Measurements from ENCODE around the gene CHD9.

Gene CHD9

DNA sequence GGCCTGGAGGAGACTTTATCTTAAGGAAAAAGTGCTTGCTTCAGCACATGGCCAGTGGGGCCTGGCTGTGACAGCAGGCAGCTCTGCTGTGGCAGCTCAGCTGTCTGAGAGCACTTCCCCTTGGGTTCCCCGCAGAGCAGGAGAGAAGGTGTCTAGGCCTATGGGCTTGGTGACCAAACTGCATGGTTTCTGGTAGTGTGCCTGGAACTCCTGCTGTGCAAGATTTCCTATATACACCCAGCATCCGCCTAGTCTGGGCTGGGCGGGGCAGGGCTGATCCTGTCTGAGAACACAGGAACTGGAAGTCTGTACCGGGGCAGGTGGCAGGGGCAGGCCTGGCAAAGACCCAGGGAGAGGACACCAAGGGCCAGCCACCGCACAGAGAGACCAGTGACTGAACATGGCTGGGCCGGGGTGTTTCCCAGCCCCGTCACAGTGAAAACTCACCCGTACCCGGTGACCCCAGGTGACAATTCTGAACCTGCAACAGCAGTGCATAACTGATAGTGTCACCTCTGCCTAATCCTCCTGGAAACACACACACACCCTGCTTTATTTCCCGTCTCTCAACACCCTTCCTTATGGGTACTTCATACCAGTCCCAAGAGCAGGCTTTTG lies 39.3 kb downstream of the CHD9 start:
- no peak for DNase-seq (ENCODE audit: low spot score)

DNA sequence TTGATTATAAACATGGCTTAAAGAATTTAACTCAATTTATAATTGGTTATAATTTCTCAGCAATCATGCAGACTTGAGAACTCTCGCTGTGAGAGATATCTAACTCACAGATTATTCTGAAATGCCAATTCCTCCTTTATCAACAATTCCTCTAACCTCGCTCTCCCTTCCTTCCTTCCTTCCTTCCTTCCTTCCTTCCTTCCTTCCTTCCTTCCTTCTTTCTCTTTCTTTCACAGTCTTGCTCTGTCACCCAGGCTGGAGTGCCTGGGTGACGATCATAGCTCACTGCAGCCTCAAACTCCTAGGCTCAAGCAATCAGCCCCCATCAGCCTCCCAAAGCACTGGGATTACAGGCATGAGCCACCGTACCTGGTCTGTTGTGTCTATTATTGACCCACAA lies 42.4 kb downstream of the CHD9 start:
- DNase-seq (ENCODE audit: low spot score), result no peak

DNA sequence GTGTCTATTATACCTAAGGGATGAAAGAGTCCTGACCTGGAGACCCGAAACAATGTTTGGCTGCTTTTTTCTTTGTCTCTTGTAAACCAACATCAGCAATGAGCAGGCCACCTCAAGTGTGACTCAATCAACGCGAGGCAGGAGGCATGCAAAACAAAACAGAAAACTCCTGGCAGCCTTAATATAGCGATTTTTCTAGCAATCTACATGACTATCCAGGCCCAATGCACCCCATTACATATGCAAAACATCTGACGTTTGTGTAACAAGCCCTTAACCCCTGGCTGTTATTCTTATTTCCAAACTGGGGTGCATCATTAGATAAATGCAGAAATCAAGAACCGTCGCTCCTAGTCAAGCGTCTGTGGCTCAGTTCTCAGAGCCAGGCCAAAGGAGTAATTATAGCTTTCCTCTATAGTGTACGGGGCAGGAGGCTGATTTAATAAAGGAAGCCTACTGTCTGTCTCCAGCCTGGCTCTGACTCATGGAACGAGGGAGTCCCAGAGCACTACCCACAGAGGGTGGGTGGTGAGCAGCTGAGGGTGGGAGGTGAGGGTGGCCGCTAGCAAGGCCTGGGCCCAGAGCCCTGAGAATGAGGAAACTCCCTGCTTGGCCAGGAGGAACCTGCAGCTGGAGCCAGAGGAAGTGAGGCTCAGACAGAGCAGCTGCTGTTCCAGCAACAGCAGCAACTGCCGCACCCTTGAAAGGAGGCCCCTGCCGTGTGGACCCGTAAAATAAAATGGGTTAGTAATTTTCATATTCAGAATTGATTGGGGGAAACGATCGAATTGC lies 43.9 kb downstream of the CHD9 start:
- DNase-seq (ENCODE audit: low spot score), result peak; percentile 39

DNA sequence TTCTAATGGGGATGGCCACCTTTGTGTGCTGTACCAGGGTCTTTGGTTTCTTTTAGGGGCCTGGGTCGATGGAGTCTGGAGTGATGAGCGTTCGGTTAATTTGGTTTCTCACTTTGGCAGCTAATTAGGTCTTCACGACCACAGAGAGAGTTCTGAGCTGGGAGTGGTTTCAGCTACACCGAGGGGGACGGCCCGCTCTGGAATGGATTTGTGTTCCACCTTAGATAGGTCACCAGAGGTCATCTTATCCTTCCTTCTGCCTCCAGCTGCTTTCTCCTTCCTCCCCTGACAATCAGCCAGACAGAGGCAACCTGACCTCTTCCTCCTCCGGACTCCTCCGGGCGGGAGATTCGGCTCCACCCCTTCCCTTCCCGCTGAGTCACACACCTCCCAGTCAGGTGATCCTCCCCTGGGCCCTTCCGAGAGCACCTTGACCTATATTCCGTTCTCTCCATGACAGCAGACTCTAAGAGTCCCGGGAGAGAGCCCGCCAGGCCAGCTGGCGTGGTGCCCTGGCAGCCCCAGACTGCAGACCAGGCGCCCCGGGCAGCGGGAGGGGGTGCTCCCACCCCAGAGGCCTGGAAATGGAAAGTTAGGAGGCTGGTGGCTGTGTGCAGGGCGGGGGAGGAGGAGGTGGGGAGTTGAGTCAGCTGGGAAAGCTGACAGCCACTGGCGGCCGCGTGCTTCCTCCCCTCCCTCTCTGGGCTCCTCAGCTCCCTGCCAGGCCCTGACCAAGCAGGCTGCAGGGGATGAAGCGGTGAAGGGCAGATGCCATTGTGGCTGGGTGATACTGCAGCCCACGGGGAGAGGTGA lies 44.7 kb downstream of the CHD9 start:
- peak; percentile 84 for DNase-seq (ENCODE audit: low spot score)

DNA sequence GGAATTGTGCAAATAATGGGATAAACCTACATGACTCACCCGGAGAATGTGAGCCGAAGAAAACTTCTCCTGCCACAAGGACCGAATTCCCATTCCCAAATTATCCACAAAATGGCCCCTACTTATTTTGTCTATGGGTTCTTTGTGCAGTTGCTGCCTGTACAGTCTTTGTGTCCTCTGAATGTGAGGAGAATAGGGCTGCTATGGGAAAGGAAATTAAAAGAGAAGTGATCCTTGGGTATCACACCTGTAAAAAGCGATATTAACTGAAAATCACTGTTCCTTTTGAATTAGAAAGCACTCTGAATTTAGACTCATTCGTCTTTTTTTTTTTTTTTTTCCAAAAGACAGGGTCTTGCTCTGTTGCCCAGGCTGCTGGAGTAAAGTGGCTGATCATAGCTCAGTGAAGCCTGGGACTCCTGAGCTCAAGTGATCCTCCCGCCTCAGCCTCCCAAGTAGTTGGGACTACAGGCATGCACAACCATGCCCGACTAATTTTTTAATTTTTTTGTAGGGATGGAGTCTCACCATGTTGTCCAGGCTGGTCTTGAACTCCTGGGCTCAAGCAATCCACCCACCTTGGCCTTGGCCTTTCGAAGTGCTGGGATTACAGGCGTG lies 45.4 kb downstream of the CHD9 start:
- DNase-seq (ENCODE audit: low spot score), result no peak

DNA sequence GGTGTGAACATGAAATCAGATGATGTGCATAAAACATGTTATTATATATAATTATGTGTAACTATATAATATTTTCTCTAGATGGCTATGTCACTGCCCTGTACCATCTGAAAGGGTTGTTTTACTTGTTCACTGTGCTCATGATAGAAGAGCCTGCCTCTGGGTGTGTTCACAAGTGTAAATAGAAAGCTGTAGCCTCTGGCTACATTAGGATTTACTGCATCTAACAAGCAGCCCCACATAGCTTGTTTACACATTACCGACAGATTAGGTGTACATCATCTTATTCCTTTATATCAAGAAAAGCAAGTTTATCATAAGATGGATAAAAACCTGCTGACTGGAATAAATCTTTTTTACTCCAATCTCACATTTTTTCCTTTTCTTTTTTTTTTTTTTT lies 46.1 kb downstream of the CHD9 start:
- DNase-seq (ENCODE audit: low spot score), result no peak

DNA sequence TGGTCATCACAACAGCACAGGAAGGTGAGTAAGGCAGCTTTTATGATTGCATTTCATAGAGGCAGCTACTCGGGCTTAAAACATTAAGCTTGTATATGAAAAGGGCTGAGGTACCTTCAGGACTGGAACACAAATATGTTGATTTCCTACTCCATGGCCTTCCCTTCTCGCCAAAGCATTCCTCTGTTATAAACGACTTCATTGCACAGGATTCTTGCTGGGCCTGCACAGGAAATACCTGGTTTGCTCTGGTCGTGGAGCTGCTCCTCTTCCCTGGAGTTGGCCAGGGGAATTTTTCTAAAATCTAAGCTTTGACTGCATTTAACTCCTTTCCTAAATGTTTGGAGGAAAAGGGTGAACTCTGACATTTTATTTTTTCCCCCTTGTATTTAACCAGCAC lies 49.0 kb downstream of the CHD9 start:
- DNase-seq (ENCODE audit: low spot score), result no peak

DNA sequence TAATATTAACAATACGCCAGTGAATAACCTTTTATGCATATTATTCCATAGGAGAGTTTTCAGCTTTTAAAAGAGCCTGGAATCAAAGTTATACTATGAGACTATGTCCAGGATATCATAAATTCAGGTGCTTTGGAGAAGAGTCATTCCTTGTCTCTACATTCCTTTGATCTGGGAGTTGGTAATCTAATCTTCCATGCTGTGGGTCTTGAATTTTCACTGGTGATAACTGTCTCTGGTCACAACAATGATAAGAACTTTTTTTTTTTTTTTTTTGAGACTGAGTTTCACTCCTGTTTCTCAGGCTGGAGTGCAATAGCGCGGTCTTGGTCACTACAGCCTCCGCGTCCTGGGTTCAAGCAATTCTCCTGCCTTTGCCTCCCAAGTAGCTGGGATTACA lies 50.8 kb downstream of the CHD9 start:
- no peak for DNase-seq (ENCODE audit: low spot score)

DNA sequence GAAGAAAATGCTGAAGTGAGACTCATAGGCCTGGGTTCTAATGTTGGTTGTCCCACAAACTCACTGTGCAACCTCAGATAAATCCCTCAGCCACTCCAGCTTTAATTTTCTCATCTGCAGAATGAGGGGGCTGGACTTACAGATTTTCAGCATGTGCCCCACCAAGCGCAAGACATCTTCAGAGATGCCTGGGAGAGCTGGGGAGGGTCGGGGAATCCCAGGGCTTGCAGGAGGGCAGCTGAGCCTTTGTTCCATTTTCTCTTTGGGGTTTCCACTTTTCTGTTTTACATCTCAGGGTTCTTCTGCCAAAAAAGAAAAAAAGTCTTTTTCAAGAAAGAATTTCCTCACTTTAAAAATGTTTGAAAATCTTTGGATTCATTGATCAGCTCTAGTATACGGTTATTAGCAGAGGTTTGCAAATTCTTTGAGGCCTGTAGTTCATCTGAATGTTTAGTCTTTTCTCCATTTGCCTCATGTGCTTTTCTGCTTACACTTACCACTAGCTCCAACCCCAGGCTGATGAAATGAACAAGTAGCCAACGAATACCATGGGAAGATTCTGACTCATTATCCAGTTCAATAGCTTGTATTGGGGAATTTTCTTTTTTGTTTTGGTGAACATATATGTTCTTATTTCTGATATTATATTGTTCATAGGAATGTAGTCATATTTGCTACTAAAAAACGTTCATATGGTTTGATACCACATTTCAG lies 56.4 kb downstream of the CHD9 start:
- no peak for DNase-seq (ENCODE audit: low spot score)

DNA sequence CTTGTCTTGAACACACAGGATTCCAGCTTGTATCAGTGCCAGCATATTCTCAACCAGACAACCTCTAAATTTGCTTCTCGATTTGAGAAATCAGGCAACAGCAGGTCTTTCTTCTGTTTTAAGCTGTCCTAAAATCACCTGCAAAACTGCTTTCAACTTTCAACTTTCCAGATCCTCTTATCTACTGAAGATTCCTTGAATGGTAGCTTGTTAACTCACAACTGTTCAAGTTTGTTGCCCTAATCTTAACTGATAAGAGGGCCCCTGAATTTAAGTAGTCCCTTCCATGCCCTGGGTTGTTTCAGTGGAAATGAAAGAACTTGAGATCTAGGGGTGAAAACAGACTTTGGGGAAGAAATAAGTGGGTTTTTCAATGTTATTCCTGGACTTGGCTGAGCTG lies 57.2 kb downstream of the CHD9 start:
- no peak for DNase-seq (ENCODE audit: low spot score)

DNA sequence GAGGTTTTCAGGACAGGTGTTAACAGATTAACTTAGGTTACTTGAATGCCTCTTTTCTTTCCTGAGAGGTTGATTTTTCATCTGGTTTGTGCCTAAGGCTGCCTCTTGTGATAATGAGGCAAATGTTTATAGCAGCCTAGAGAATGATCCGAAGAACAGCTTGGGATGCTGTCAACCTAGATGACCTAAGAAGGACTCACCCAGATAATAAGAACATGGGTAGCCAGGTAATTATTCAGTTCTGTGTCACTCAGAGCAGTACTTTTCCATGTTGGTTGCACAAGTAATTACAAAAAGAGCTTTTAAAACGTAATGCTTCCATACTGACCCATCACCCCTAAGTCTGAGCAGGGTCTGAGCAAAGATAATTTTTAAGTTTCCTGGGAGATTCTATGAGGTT lies 60.3 kb downstream of the CHD9 start:
- DNase-seq (ENCODE audit: low spot score), result no peak

DNA sequence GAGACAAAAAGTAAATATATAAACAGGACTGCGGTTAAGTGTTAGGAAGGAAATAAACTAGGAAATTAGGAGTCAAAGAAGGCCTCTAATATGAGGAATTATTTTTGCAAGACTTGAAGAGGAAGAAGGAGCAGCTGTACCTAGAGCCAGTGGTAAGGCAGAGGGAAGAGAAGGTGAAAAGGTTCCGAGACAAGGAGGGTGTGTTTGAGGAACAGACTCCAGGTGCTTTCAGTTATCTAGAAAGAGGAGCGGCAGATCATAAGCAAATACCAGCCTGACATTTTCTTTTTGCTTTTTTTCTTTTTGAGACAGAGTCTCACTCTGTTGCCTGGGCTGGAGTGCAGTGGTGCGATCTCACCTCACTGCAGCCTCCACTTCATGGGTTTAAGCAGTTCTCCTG lies 61.0 kb downstream of the CHD9 start:
- no peak for DNase-seq (ENCODE audit: low spot score)

DNA sequence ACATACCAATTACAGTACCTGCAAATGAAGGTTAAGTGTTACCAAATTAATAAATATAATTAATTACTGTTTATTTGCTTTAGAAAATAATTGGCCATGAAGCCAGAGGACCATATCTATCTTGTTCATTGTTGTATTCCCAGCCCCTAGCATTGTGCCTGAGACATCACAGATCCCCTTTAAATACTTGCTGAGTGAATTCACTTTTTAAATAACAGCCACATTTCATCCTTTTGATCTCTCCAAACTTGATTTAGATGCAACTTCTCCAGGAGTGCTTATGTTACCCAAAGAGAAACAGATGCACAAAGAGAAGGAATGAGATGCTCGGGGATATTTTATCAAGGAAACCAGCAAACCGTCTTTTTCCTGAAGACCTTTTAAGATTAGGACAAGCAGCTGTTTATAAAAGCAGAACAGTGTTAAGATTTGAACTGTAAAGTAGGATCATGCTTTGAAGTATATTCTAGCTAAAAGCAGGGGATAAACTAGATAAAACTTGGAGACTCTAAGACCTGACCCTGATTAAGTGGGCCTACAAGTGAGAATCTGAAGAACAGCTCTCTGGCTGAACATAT lies 66.3 kb downstream of the CHD9 start:
- no peak for DNase-seq (ENCODE audit: low spot score)

DNA sequence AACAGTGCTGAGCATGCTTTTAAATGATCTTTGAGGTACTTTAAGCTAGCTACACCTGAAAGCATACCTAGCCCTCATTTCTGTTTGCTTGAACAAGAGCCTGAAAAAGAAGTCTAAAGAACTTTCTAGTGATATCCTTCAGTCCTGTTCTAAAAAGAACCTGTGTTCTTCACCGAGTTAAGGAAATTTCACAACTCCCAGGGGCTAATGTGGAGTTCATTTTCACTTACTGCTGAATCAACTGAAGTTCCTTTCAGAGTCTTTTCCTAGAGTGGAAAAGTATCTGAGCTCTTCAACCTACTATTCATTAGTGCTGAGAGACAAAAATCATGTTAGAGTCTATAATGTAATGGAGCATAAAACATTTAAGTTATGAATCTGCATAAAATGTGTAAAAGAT lies 66.9 kb downstream of the CHD9 start:
- DNase-seq (ENCODE audit: low spot score), result no peak

DNA sequence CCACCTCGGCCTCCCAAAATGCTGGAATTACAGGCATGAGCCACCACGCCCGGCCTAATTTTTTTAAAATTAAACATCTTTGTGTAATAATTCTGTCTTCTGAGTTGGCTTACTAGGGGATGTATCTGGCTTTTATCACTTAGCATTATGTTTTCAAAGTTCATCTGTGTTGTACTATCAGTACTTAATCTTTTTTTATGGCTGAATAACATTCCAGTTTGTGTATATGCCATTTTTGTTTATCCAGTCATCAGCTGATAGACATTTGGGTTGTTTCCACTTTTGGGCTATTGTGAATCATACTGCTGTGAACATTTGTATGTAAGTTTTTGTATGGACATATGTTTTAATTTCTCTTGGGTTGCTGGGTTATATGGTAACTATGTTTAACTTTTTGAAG lies 69.0 kb downstream of the CHD9 start:
- DNase-seq (ENCODE audit: low spot score), result no peak

DNA sequence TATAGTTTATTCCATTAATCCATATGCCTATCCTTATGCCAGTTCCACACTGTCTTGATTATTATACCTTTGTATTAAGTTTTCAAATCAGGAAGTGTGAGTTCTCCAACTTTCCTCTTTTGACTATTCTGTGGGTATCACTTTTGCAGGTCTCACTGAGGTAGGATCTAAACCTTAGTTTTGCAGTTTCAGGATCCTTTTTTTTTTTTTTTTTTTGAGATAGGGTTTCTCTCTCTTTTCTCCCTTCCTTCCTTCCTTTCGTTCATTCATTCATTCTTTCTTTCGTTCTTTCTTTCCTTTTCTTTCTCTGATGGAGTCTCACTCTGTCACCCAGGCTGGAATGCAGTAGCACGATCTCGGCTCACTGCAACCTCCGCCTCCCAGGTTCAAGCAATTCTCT lies 71.6 kb downstream of the CHD9 start:
- no peak for DNase-seq (ENCODE audit: low spot score)

DNA sequence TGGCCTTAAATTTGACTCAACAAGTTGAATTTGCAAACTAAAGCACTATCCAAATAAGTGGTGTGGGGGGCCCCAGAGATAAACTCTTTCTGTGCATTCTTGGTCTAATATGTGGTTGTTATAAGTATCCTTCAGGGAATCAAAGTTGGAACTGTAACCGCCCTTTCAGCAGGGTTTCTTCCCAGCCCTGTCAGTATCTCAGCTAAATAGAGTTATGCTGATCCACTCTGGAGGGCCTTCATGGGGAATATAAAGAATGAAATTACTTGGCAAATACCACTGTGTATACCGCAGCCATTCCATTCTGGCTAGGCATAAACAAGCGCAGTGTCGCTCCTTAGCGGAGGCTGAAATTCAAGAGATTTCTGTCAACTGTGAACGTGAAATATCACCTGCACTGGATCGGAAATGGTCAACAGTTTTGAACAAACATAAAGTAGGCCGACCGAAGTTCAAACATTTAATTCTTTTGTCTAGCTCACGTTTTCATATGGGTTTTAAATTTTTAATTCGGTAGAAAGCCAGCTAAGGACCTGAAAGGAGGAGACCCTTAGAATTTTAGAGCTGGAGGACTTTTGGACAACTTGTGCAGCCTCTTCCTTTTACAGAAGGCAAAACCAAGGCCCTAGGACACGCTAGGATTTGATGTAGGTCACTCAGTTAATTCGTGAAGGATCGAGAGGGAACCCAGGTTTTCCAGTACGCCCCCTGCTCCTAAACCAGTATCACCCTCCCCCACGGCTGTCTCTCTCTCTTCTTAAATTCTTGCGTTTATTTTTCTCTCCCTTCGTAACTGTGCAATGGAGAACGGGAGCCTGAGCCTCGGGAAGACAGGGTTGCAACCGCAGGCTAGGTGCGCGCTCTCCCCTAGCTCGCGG lies 74.7 kb downstream of the CHD9 start:
- DNase-seq (ENCODE audit: low spot score), result peak; percentile 52

DNA sequence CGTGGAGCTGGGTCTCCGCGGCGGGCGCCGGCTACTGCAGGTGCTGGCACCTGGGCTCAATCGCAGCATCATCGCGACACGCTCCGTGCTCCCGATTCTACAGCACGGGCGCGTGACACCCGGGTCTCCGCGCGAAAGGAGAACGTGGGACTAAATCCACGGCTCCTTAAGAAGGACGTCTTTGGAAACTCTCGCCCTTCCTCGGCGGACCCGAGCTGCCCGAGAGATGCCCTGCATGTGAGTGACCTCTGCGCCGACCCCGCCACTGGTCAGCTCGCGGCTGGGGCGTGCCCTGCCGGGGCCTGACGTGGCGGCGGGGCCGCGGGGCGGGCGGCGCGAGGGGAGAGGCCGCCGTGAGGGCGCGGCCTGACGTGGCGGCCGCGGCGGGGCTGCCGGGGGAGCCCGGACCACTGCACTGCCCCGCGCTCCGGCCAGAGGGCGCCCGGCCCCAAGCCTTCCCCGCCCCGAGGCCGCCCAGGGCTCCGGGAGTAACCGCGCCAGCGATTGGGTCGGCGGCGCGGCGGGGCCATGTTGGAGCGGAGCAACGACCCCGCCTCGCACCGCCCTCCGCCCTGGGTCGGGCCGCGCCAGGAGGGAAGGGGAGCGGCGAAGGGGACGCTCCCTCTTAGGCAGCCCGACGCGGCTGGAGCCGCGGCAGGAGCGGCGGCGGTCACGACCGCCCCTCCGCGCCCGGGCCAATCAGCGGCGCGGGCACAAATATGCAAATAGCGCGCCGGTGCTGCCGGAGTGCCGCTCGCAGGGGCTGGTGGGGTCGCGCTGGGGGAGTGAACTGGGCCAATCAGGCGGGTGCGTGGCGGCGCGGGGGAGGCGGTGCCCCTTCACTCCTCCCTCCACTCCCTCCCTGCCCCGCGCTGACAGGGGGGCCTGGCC lies 75.6 kb downstream of the CHD9 start:
- DNase-seq (ENCODE audit: low spot score), result peak; percentile 98

DNA sequence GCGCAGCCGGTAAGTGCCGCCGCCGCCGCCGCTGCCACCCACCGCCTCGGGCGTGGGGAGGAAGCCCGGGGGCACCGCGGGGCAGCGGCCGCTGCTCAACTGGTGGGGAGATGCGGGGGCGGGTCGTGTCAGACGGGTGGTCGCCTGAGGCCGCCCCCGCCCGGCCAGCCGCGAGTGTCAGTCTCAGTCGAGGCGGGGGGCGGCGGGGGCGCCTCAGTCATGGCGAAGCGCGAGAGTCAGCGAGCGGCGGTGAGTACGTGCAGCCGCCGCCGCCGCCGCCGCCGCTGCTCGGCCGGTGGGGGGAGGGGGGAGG lies 76.2 kb downstream of the CHD9 start:
- DNase-seq (ENCODE audit: low spot score), result no peak
